HepG2 (cell line): ENCODE data around the gene FOSB. TPM values are rescaled to one million over a fixed set of nuclear protein-coding genes. Genes with fewer than 3 reads are reported as not detected.
A peak's percentile ranks its signal among the peaks of the same experiment; 100 is the strongest.

ENCODE experiments used
- CEBPB ChIP-seq: IDR thresholded peaks from 2 replicates; pipeline ENCODE4 v1.6.1; 2011; ENCODE audit warnings: low read depth, low read length, improper control_type of control experiment, borderline replicate concordance
- CENPT ChIP-seq: sonication (generic); formaldehyde crosslinking; IDR thresholded peaks from 2 replicates; pipeline ENCODE4 v1.8.0; 2022; ENCODE audit warnings: low read depth, mild to moderate bottlenecking, moderate library complexity, missing genetic modification reagents
- DBP ChIP-seq: sonication (generic); formaldehyde crosslinking; IDR thresholded peaks from 2 replicates; pipeline ENCODE4 v1.4.0; 2020; ENCODE audit warnings: missing genetic modification reagents; ENCODE audit errors: not compliant biosample characterization
- E2F2 ChIP-seq: sonication (generic); formaldehyde crosslinking; IDR thresholded peaks from 2 replicates; pipeline ENCODE4 v1.4.0; 2020; ENCODE audit warnings: missing genetic modification reagents, borderline replicate concordance
- IKZF4 ChIP-seq: sonication (generic); formaldehyde crosslinking; IDR thresholded peaks from 2 replicates; pipeline ENCODE4 v1.5.1; 2020; ENCODE audit warnings: borderline replicate concordance, mild to moderate bottlenecking, low read depth, missing genetic modification reagents; ENCODE audit errors: not compliant biosample characterization
- KLF6 ChIP-seq: IDR thresholded peaks from 2 replicates; pipeline ENCODE4 v1.8.0; 2016; ENCODE audit warnings: missing biosample characterization, missing genetic modification reagents
- POLR2G ChIP-seq: fragments of 200-400 bp; formaldehyde crosslinking; IDR thresholded peaks from 2 replicates; pipeline ENCODE4 v1.6.1; 2018; ENCODE audit warnings: mild to moderate bottlenecking, low read depth, low read length, moderate library complexity
- SP1 ChIP-seq, 2 experiments: fragments of 450-650 bp in 1 of 2; sonication (generic) in 1 of 2; formaldehyde crosslinking in 1 of 2; IDR thresholded peaks; 2 replicates each; pipeline versions ENCODE4 v1.4.0 to v1.6.1; 2016 to 2020; ENCODE audit warnings: missing genetic modification reagents in 1 of 2
- SRSF4 ChIP-seq: fragments of 200-400 bp; formaldehyde crosslinking; IDR thresholded peaks from one replicate; pipeline ENCODE4 v1.6.1; 2018; ENCODE audit warnings: mild to moderate bottlenecking, low read depth, low read length, moderate library complexity; ENCODE audit not compliant: poor library complexity, severe bottlenecking
- TAF1 ChIP-seq: sonication (generic); formaldehyde crosslinking; IDR thresholded peaks from 2 replicates; pipeline ENCODE4 v1.4.0; 2020; ENCODE audit warnings: missing genetic modification reagents
- TCF12 ChIP-seq, 2 experiments: fragments of 450-650 bp in 1 of 2; sonication (generic) in 1 of 2; formaldehyde crosslinking in 1 of 2; IDR thresholded peaks; 2 replicates each; pipeline versions ENCODE4 v1.6.1 to v1.8.0; 2017 to 2022; ENCODE audit warnings: antibody characterized with exemption in 1 of 2, mild to moderate bottlenecking in 1 of 2, missing genetic modification reagents in 1 of 2, moderate library complexity in 1 of 2
- TFDP1 ChIP-seq: IDR thresholded peaks from 2 replicates; pipeline ENCODE4 v1.6.1; 2016; ENCODE audit warnings: missing compliant biosample characterization, missing genetic modification reagents, borderline replicate concordance
- XBP1 ChIP-seq: sonication (generic); formaldehyde crosslinking; IDR thresholded peaks from 2 replicates; pipeline ENCODE4 v1.5.0; 2020; ENCODE audit warnings: missing genetic modification reagents
- ZFX ChIP-seq: sonication (generic); formaldehyde crosslinking; IDR thresholded peaks from 2 replicates; pipeline ENCODE4 v1.4.0; 2020; ENCODE audit warnings: mild to moderate bottlenecking, low read depth, missing genetic modification reagents, moderate library complexity
- ZNF441 ChIP-seq: sonication (generic); formaldehyde crosslinking; IDR thresholded peaks from 2 replicates; pipeline ENCODE4 v1.7.0; 2021; ENCODE audit warnings: missing genetic modification reagents, borderline replicate concordance
- ZNF512 ChIP-seq: sonication (generic); formaldehyde crosslinking; IDR thresholded peaks from 2 replicates; pipeline ENCODE4 v1.4.0; 2020; ENCODE audit warnings: mild to moderate bottlenecking, missing genetic modification reagents
- ZNF609 ChIP-seq: sonication (generic); formaldehyde crosslinking; IDR thresholded peaks from 2 replicates; pipeline ENCODE4 v1.4.0; 2020; ENCODE audit warnings: mild to moderate bottlenecking, missing genetic modification reagents, borderline replicate concordance
- ZNF781 ChIP-seq: sonication (generic); formaldehyde crosslinking; IDR thresholded peaks from 2 replicates; pipeline ENCODE4 v1.5.1; 2020; ENCODE audit warnings: borderline replicate concordance, mild to moderate bottlenecking, missing genetic modification reagents; ENCODE audit errors: not compliant biosample characterization
- polyA plus RNA-seq, 8 experiments: library from polyadenylated mRNA; depleted of rRNA in 3 of 8; stranded (reverse) in 7 of 8; unstranded in 1 of 8; fragments of >200 nt; fragmentation: Illumina TruSeq in 4 of 8; extraction: Trizol in 4 of 8; gene quantifications; 2 replicates each; pipeline versions ENCODE4 v1.2.1 to v1.2.3, GENCODE V29; 2011 to 2016; ENCODE audit warnings: low read depth in 4 of 8, missing spikeins in 1 of 8, mixed read lengths in 1 of 8; ENCODE audit not compliant: insufficient read depth in 1 of 8
- total RNA-seq, 5 experiments: library from RNA; depleted of rRNA; stranded (reverse); fragments of >200 nt; fragmentation: Illumina TruSeq; extraction: Trizol; gene quantifications; 2 replicates each; pipeline ENCODE4 v1.2.3, GENCODE V29; 2016; ENCODE audit warnings: low read depth in 1 of 5

FOSB gene
- total and polyA plus RNA-seq, 2 of the 13 experiments (the other 11 are each of a cell fraction or from before 2014, with no cell fraction given), result 2.8 to 6.0 TPM

GRCh38 chr19:45467456-45468158, at the start of gene FOSB (continued):
- TF ChIP-seq XBP1 (CRISPR knock-in tag), result no peak
- TF ChIP-seq ZNF441 (CRISPR knock-in tag), result no peak
- TF ChIP-seq ZFX (CRISPR knock-in tag), result no peak
- no peak for TF ChIP-seq TCF12 (IDR thresholded peaks at IDR 0.05)
- peak; percentile 59; the same call in 1 of the 2 replicates for TF ChIP-seq TCF12 (CRISPR knock-in tag; IDR thresholded peaks at IDR 0.05)
- TF ChIP-seq SP1 (IDR thresholded peaks at IDR 0.05), result no peak
- TF ChIP-seq SP1 (CRISPR knock-in tag; IDR thresholded peaks at IDR 0.05), result peak; percentile 75
- no peak for TF ChIP-seq ZNF512 (CRISPR knock-in tag)
- no peak for TF ChIP-seq CENPT
- TF ChIP-seq ZNF609 (CRISPR knock-in tag), result no peak
- TF ChIP-seq SRSF4, result no peak
- no peak for TF ChIP-seq ZNF781 (CRISPR knock-in tag)
- no peak for TF ChIP-seq DBP
- TF ChIP-seq IKZF4, result no peak
- TF ChIP-seq CEBPB, result peak; percentile 89
- TF ChIP-seq E2F2 (CRISPR knock-in tag), result no peak
- peak; percentile 49 for TF ChIP-seq TAF1 (CRISPR knock-in tag)
- 0 out of 2 replicates have a peak, but pooled peaks have one; percentile 46 for TF ChIP-seq KLF6 (CRISPR knock-in tag)
- TF ChIP-seq POLR2G, result peak; percentile 86
- peak; percentile 24; the same call in 1 of the 2 replicates for TF ChIP-seq TFDP1 (CRISPR knock-in tag)
